Activated CD4-positive, alpha-beta T cell treated with anti-CD3 and anti-CD28 coated beads for 48 hours (primary cell): ENCODE results near the gene NSUN6.
"Not testable (repeated sequence)": the region's sequence is repeated elsewhere in the genome, so short reads cannot be mapped to it uniquely, and the experiment has no call there.

Source experiments
- DNase-seq: peaks from one replicate; pipeline ENCODE4 v3.0.0-alpha.2; 2020

NSUN6 gene

DNA sequence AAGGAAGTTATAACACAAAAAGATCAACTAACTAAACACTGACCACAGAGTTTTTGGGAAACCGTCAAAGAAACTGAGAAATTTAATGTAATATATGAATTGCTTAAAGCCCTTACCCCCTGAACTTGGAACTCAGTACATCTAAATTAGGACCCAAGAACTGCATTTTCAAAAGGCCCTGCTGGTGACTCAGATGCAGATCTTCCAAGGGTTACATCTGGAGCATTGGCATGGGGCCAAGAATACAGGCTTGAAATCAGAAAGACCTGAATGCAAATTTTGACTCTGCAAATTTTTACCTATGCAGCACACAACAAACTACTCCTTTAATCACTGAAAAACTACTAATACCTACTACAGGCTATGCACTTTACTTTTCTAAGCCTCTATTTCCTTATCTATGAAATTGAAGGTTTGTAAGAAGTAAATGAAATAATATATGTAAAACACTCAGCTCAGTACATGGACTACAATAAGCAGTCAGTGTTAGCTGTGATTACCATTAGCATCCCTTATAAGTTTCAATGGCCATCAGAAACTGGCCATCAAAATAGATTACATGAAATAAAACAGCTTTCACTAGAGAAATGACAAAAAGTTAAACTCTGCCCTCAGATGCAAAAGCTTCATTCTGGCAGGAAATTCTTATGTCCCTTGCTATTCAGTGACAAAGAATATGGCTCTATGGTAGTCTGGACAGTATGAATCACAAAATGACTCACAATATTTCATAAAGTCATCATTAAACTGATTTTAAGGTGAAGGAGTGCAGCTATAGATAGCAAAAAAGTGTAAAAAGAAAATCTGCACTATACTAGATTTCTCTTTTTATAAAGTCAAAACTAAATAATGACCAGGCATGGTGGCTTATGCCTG, 43.6 kb downstream of the NSUN6 start:
- peak; percentile 23 for DNase-seq

DNA sequence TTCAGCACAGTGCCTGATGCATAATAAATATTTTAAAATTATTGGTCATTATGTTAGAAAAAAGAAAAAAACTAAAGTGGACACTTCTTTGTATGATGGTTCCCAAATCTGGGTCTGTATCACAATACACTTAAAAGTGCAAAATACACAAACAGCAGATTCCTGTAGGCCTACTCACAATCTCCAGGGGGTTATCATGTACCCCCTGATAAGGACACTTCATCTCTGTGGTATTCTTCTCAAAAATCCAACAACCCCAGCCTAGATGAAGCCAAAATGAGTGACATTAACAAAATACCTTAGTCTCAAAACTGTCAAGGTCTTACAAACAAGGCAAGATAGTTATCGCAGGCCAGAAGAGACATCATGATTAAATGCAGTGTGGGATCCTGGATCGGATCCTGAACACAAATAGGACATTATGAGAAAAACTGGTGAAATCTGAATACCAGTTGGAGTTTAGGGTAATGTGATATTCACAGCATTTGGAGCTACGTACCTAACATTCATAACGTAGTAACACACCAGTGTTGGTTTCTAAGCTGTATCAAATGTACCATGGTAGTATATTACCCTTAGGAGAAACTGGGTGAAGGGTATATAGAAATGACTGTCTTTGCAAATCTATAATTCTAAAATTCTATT, 45.2 kb downstream of the NSUN6 start:
- no peak for DNase-seq

GRCh38 chr10:18601321-18601720, 50.1 kb downstream of the NSUN6 start:
- no peak for DNase-seq

GRCh38 chr10:18599392-18599791, 52.0 kb downstream of the NSUN6 start:
- no peak for DNase-seq

- DNase-seq: peak; percentile 15
Observed at GRCh38 chr10:18594574-18595156, 56.7 kb downstream of the NSUN6 start.

DNA sequence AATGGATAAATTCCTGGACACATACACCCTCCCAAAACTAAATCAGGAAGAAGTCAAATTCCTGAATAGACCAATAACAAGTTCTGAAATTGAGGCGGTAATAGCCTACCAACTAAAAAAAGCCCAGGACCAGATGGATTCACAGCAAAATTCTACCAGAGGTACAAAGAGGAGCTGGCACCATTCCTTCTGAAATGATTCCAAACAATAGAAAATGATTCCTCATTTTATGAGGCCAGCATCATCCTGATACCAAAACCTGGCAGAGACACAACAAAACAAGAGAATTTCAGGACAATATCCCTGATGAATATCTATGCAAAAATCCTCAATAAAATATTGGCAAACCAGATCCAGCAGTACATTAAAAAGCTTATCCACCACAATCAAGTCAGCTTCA, 60.2 kb downstream of the NSUN6 start:
- DNase-seq: not testable (repeated sequence)

- not testable (repeated sequence) for DNase-seq
Observed at GRCh38 chr10:18586637-18587036, 64.8 kb downstream of the NSUN6 start.

DNA sequence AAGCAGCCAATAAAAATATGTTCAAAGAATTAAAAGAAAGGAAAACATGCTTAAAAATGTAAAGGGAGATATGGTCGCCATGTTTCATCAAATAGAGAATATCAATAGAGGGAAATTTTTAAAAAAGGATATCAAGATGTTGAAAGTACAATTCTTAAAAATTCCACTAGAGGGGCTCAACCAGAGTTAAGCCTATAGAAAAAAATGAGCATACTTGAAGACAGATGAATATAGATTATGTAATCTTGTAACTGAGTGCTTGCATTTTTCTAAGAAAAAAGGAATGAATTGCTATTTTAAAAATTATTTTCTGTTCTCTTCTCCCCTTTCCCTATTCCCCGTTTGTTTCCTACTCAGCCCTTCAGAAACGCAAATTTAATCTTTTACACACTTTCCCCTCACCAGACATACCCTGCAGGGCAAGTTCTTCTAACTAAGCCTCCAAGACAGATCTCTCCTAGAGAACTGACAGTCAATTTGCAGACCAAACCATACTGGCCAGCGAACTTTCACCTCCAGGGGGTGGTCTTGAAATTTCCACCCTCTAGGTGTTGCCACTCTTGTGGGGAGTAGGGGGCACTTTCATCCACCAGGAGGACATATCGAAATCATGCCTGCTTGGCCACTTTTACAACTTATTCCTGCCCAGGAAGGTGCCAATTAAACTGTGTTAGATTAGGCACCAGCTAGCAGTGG, 67.7 kb downstream of the NSUN6 start:
- DNase-seq: no peak

GRCh38 chr10:18582803-18583202, 68.6 kb downstream of the NSUN6 start:
- no peak for DNase-seq

DNA sequence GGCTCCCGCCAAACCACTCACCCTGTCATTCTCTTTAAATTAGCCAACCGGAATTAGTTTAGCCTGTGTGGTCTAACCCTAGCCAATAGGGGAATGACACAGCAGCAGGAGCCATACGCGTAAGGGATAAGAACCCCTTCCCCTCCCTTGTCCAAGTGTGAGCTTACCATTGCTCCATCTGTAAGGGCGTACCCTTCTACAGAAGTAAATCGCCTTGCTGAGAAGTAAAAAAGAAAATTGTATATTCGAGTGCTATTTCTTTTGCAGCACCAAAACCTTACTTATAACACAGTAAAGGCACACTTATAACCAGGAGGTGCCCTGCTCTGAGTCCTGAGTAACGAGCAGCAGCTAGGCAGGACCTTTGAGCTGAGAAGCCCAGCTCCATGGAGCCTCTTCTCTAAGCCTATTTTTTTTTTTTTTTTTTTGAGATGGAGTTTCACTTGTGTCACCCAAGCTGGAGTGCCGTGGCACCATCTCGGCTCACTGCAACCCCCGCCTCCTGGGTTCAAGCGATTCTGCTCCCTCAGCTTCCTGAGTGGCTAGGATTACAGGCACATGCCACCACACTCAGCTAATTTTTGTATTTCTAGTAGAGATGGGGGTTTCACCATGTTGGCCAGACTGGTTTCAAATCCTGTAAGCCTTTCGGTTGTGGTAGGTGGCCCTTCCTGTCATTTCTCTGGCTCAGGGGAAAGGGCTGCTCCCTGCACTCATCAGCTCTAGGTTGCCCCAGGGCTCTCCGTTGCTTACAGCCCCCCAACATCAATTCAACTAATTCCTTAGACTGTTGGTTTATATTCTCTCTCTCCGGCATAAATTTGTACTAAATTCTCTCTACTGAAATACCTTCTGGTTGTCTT, 73.3 kb downstream of the NSUN6 start:
- DNase-seq: no peak

DNA sequence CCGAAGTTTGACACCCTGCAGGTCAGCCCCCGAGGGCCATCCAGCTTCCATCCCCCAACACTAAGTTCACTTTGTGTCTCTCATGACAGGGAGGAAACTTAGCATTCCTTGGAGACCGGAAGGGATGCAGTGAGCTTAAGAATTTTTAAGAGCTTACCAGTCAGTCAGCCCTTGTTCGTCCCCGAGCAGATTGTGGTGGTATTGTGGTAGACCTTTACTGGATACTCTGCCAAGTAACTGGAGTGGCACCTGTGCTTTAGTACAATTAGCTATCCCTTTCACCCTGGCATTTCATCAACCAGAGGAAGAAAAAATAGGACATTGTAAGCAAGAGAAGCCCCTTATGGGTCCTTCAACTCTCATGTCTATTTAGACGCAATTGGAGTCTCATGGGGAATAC, 74.8 kb downstream of the NSUN6 start:
- DNase-seq: no peak

DNA sequence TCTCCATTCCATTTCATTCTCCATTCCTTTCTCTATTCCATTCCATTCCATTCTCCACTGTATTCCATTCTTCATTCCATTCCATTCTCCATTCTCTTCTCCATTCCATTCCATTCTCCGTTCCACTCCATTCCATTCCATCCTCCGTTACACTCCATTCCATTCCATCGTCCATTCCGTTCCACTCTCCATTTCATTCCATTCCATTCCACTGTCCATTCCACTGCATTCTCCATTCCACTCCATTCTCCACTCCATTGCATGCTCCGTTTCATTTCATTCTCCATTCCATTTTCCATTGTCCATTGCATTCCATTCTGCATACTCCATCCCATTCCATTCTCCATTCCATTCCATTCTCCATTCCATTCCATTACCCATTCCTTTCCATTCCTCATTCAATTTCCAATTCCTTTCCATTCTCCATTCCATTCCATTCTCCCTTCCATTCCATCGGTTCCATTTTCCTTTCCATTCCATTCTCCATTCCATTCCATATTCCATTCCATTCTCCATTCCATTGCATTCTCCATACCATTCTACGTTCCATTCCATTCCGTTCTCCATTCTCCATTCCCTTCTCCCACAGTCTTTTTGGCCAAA, 78.3 kb downstream of the NSUN6 start:
- no peak for DNase-seq

DNA sequence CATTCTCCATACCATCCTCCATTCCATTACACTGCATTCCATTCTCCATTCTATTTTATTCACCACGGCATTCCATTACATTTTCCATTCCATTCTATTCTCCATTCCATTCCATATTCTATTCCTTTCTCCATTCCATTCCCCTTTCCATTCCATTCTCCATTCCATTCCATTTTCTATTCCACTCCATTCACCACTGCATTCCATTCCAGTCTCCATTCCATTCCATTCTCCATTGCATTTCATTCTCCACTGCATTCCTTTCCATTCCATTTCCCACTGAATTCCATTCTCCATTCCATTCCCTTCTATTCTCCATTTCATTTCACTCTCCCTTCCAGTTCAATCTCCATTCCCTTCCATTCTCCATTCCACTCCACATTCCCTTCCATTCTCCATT, 79.6 kb downstream of the NSUN6 start:
- no peak for DNase-seq

DNA sequence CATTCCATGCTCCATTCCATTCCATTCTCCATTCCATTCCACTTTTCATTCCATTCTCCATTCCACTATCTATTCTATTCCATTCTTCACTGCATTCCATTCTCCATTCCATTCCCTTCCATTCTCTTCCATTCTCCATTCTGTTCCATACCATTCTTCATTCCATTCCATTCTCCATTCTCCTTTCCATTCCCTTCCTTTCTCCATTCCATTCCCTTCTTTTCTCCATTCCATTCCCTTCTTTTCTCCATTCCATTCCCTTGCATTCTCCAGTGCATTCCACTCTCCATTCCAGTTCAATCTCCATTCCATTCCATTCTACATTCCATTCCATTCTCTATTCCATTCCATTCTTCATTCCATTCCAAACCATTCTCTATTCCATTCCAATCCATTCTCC, 80.3 kb downstream of the NSUN6 start:
- no peak for DNase-seq

DNA sequence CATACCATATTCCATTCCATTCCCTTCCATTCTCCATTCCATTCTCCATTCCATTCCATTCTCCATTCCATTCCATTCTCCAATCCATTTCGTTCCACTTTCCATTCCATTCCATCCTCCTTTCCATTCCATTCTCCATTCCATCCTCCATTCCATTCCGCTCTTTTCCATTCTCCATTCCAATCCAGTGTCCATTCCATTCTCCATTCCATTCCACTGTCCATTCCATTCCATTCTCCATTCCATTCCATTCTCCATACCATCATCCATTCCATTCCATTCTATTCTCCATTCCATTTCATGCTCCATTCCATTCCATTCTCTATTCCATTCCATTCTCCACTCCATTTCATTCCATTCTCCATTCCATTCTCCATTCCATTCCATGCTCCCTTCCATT, 81.0 kb downstream of the NSUN6 start:
- not testable (repeated sequence) for DNase-seq

GRCh38 chr10:18567343-18567856, 84.0 kb downstream of the NSUN6 start:
- no peak for DNase-seq

- DNase-seq: no peak
Observed at GRCh38 chr10:18566177-18566576, 85.2 kb downstream of the NSUN6 start.

DNA sequence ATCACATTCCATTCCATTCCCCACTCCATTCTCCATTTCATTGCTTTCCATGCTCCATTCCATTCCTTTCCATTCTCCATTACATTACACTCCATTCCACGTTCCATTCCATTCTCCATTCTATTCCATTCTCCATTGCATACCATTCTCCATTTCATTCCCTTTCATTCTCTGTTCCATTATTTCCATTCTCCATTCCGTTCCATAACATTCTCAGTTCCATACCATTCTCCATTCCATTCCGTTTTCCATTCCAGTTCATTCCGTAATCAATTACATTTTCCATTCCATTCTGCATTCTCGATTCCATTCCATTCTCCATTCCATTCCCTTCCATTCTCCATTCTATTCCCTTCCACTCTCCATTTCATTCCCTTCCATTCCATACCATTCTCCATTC, 86.4 kb downstream of the NSUN6 start:
- no peak for DNase-seq

- no peak for DNase-seq
Observed at GRCh38 chr10:18563003-18563726, 88.2 kb downstream of the NSUN6 start.

DNA sequence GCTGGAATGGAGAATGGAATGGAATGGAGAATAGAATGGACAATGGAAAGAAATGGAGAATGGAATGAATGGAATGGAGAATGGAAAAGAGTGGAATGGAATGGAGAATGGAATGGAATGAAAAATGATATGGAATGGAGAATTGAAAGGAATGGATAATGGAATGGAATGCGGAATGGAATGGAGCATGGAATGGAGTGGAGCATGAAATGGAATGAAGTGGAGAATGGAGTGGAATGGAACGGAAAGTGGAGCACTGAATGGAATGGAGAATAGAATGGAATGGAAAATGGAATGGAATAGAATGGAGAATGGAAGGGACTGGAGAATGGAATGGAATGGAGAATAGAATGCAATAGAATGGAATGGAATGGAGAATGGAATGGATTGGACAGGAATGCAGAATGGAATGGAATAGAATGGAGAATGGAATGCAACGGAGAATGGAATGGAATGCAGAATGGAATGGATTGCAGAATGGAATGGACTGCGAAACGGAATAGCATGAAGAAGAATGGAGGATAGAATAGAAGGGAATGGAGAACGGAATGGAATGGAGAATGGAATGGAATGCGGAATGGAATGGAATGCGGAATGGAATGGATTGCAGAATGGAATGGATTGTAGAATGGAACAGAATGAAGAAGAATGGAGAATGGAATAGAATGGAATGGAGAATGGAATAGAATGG, 89.4 kb downstream of the NSUN6 start:
- DNase-seq: no peak
